HG03280 (cell line): Measurements from ENCODE around the gene TBC1D16.

ENCODE experiments used
- ATAC-seq: cut with Tn5 transposase; IDR thresholded peaks from one replicate; pipeline ENCODE4 v1.9.1; 2021; ENCODE audit warnings: mild to moderate bottlenecking, moderate library complexity; ENCODE audit not compliant: unreplicated experiment

The TBC1D16 gene

GRCh38 chr17:80035687-80035936, at the start of gene TBC1D16:
Gene TBC1D16, minus strand, starts transcription at chr17:80035872. Its CDS starts 22,325 bp downstream, at chr17:80013547.
- ATAC-seq = no peak

- no peak for ATAC-seq
Measured at GRCh38 chr17:80084773-80085172, 49.1 kb upstream of the TBC1D16 start.

GRCh38 chr17:80083136-80083661, 47.5 kb upstream of the TBC1D16 start:
- no peak for ATAC-seq

- ATAC-seq = no peak
Measured at GRCh38 chr17:80082403-80083135, 46.9 kb upstream of the TBC1D16 start.

- no peak for ATAC-seq
Measured at GRCh38 chr17:80081596-80081995, 45.9 kb upstream of the TBC1D16 start.

- ATAC-seq = no peak
Measured at GRCh38 chr17:80080081-80080480, 44.4 kb upstream of the TBC1D16 start.

- no peak for ATAC-seq
Measured at GRCh38 chr17:80072410-80072809, 36.7 kb upstream of the TBC1D16 start.

GRCh38 chr17:80071116-80071841, 35.6 kb upstream of the TBC1D16 start:
- ATAC-seq = no peak

GRCh38 chr17:80070375-80071115, 34.9 kb upstream of the TBC1D16 start:
- ATAC-seq = no peak

GRCh38 chr17:80068301-80069222, 32.9 kb upstream of the TBC1D16 start:
- ATAC-seq = no peak

- ATAC-seq = no peak
Measured at GRCh38 chr17:80067393-80067986, 31.8 kb upstream of the TBC1D16 start.

GRCh38 chr17:80065478-80066170, 30.0 kb upstream of the TBC1D16 start:
- ATAC-seq = no peak

GRCh38 chr17:80064696-80065095, 29.0 kb upstream of the TBC1D16 start:
- ATAC-seq = no peak

- ATAC-seq = no peak
Measured at GRCh38 chr17:80063830-80064585, 28.3 kb upstream of the TBC1D16 start.

GRCh38 chr17:80061421-80061820, 25.7 kb upstream of the TBC1D16 start:
- no peak for ATAC-seq

- ATAC-seq = no peak
Measured at GRCh38 chr17:80060644-80061043, 25.0 kb upstream of the TBC1D16 start.

- ATAC-seq = no peak
Measured at GRCh38 chr17:80058311-80058955, 22.8 kb upstream of the TBC1D16 start.

- no peak for ATAC-seq
Measured at GRCh38 chr17:80055597-80055996, 19.9 kb upstream of the TBC1D16 start.
